Keratinocyte (primary cell): ENCODE measurements around the gene SRRT. TPM values are rescaled to one million over a fixed set of nuclear protein-coding genes. Genes with fewer than 3 reads are reported as not detected.
"Not testable (repeated sequence)": the region's sequence is repeated elsewhere in the genome, so short reads cannot be mapped to it uniquely, and the experiment has no call there.

Source experiments
- DNase-seq: peaks from one replicate; pipeline ENCODE4 v3.0.0-alpha.2; 2011; ENCODE audit warnings: low read depth, missing footprints, low spot score
- FAIRE-seq: peaks from 2 replicates; lab custom pipeline; 2011; peaks lifted over from hg19 to GRCh38; lab: Jason Lieb, UNC
- H2AFZ ChIP-seq: 2 replicates; pipeline ENCODE4 v1.6.0; 2012; ENCODE audit warnings: low read length, control low read depth, inconsistent platforms; ENCODE audit not compliant: control insufficient read depth
- H3K27ac ChIP-seq: 2 replicates; pipeline ENCODE4 v1.5.1; 2011; ENCODE audit warnings: low read length; ENCODE audit not compliant: control insufficient read depth, insufficient read depth
- H3K27me3 ChIP-seq: 3 replicates; pipeline ENCODE4 v1.6.0; 2011; ENCODE audit warnings: low read length; ENCODE audit not compliant: control insufficient read depth, insufficient read depth; ENCODE audit errors: extremely low read depth
- H3K36me3 ChIP-seq, 2 experiments: 2 replicates in 1 of 2; 3 replicates in 1 of 2; pipeline ENCODE4 v1.5.1; 2011; ENCODE audit warnings: low read length in 2 of 2, mild to moderate bottlenecking in 1 of 2; ENCODE audit not compliant: control insufficient read depth in 2 of 2, insufficient read depth in 2 of 2; ENCODE audit errors: extremely low read depth in 1 of 2
- H3K4me1 ChIP-seq: 3 replicates; pipeline ENCODE4 v1.5.1; 2011; ENCODE audit warnings: low read length; ENCODE audit not compliant: control insufficient read depth, insufficient read depth; ENCODE audit errors: extremely low read depth
- H3K4me2 ChIP-seq: 3 replicates; pipeline ENCODE4 v1.6.0; 2011; ENCODE audit warnings: low read depth, low read length; ENCODE audit not compliant: control insufficient read depth, insufficient read depth; ENCODE audit errors: extremely low read depth
- H3K4me3 ChIP-seq, 3 experiments: fragments of 200-600 bp in 1 of 3; sonication (generic) in 1 of 3; 2 replicates in 2 of 3; 3 replicates in 1 of 3; pipeline ENCODE4 v1.5.1; 2011 to 2016; ENCODE audit warnings: low read length in 3 of 3, mild to moderate bottlenecking in 3 of 3, control low read depth in 2 of 3, inconsistent platforms in 1 of 3, low read depth in 1 of 3, mixed read lengths in 1 of 3, mixed run types in 1 of 3, moderate library complexity in 1 of 3; ENCODE audit not compliant: control insufficient read depth in 2 of 3, insufficient read depth in 2 of 3; ENCODE audit errors: extremely low read depth in 1 of 3
- H3K79me2 ChIP-seq: 2 replicates; pipeline ENCODE4 v1.6.0; 2012; ENCODE audit warnings: low read length; ENCODE audit not compliant: control insufficient read depth, insufficient read depth
- H3K9ac ChIP-seq: 3 replicates; pipeline ENCODE4 v1.6.0; 2011; ENCODE audit warnings: low read length; ENCODE audit not compliant: control insufficient read depth, insufficient read depth; ENCODE audit errors: extremely low read depth
- H3K9me1 ChIP-seq: 3 replicates; pipeline ENCODE4 v1.6.0; 2011; ENCODE audit warnings: low read length; ENCODE audit not compliant: control insufficient read depth, insufficient read depth; ENCODE audit errors: extremely low read depth
- H3K9me3 ChIP-seq: 2 replicates; pipeline ENCODE4 v1.5.1; 2012; ENCODE audit warnings: low read depth, low read length; ENCODE audit not compliant: control insufficient read depth
- H4K20me1 ChIP-seq: 3 replicates; pipeline ENCODE4 v1.6.0; 2011; ENCODE audit warnings: low read length; ENCODE audit not compliant: control insufficient read depth, insufficient read depth; ENCODE audit errors: extremely low read depth
- EZH2 ChIP-seq: IDR thresholded peaks from one replicate; pipeline ENCODE4 v1.6.1; 2012; ENCODE audit warnings: inconsistent platforms, mild to moderate bottlenecking, low read length, moderate library complexity
- dilution Hi-C: fragments of 300-500 bp; cut with MboI; formaldehyde crosslinking; loops from one replicate; pipeline ENCODE4 v1.7.0; 2020; ENCODE audit warnings: low sequenced_read_pairs; ENCODE audit not compliant: extremely low pct_ligation_motif_present
- polyA plus RNA-seq, 5 experiments: library from polyadenylated mRNA; depleted of rRNA in 3 of 5; stranded (reverse) in 3 of 5; stranded (forward) in 1 of 5; unstranded in 1 of 5; fragments of >200 nt; gene quantifications; 1 replicate in 1 of 5; 2 replicates in 3 of 5; 3 replicates in 1 of 5; pipeline versions ENCODE4 v1.2.1 to v1.2.3, GENCODE V29; 2011 to 2012; ENCODE audit warnings: missing spikeins in 2 of 5, low read depth in 1 of 5, low replicate concordance in 1 of 5
- TF ChIP-seq, protein P1 (sequence below), 3 experiments: IDR thresholded peaks in 1 of 3; conservative IDR thresholded peaks in 1 of 3; optimal IDR thresholded peaks in 1 of 3; 2 replicates in 2 of 3; 3 replicates in 1 of 3; pipeline versions ENCODE3 to v1.5.1; 2011; ENCODE audit warnings: low read length in 3 of 3, mild to moderate bottlenecking in 3 of 3, moderate library complexity in 2 of 3, control low read depth in 1 of 3, inconsistent platforms in 1 of 3; ENCODE audit not compliant: insufficient read depth in 2 of 3; ENCODE audit errors: extremely low read depth in 1 of 3

Gene SRRT
- polyA plus RNA-seq, 1 donor (not counting 4 experiments of a cell fraction or from before 2014, with no cell fraction given) = 42.2 TPM

DNA sequence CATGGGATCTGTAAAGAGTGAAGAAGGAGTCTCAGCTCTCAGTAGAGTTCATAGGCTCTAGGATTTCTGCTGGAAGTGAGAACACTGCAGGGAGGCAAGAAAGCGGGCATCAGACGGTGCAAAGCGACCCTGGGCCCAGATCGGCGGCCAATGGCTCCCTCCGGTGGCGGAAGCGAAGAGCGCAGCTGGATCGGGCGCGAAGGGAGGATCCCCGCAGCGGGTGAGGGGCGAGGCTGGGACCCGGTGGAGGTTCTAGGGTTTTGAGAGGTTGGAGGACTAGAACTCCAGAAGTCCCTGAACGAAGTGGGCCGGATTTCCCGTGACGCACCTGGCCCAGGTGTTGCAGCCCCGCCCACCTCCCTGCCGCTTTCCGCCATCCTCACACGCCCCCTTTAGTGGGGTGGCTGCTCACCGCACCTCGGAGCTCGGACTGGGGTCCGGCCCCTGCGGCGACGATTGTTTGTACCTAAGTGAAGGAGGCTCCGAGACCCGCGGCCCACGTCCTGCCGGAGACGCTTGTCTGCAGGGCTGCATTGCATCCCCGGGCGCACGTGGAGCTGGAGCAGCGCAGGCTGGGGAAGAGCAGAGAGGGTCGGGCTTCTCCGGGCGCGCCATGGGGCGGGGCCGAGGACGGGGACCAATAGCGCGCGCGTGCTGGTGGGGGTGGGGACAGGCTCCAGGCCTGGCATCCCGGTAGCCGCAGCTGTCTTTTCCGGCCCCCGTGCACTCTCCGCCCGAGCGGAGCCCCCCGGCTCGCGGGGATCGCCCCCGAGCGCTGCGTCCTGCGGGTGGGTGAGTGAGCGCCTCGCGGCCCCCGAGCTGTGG lies 22.6 kb upstream of the SRRT start, which contains the start of gene SLC12A9:
Gene SLC12A9, plus strand, starts transcription at position 666 of the 825 bp plus-strand sequence. CDS start 1,485 bp downstream, outside the sequence.
- Histone ChIP-seq H3K4me1 (peaks cover 13% of the 10 kb centered on the region), H3K27me3 (no peaks in the 10 kb centered on the region), H3K9me1 (no peaks in the 10 kb centered on the region), H3K36me3 (peaks cover 3 to 4% of the 10 kb centered on the region in 2 experiments), H3K79me2 (peaks cover 25% of the 10 kb centered on the region), H3K9ac (peak within 1 kb of the TSS; percentile 78), H4K20me1 (no peaks in the 10 kb centered on the region), H2AFZ (peak within 1 kb of the TSS; percentile 93), H3K27ac (peak within 1 kb of the TSS; percentile 40), H3K4me2 (peak within 1 kb of the TSS; percentile 75), H3K4me3 (peak within 1 kb of the TSS; percentile 57 to 81 (median 67)), H3K9me3 (no peaks in the 10 kb centered on the region)
- DNase-seq (no peak), FAIRE-seq (peak; percentile 74)
- TF ChIP-seq EZH2 = no peak
- TF ChIP-seq, protein P1, sequence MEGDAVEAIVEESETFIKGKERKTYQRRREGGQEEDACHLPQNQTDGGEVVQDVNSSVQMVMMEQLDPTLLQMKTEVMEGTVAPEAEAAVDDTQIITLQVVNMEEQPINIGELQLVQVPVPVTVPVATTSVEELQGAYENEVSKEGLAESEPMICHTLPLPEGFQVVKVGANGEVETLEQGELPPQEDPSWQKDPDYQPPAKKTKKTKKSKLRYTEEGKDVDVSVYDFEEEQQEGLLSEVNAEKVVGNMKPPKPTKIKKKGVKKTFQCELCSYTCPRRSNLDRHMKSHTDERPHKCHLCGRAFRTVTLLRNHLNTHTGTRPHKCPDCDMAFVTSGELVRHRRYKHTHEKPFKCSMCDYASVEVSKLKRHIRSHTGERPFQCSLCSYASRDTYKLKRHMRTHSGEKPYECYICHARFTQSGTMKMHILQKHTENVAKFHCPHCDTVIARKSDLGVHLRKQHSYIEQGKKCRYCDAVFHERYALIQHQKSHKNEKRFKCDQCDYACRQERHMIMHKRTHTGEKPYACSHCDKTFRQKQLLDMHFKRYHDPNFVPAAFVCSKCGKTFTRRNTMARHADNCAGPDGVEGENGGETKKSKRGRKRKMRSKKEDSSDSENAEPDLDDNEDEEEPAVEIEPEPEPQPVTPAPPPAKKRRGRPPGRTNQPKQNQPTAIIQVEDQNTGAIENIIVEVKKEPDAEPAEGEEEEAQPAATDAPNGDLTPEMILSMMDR (optimal IDR thresholded peaks at IDR 0.05 in 1 of 3, IDR thresholded peaks at IDR 0.05 in 1 of 3, conservative IDR thresholded peaks at IDR 0.05 in 1 of 3; ENCODE audit: extremely low read depth in 1 of 3, insufficient read depth in 2 of 3, low read length in 3 of 3) = peak; percentile 91 to 96 (median 94)
- dilution Hi-C loops = no loop called here

- no peak overlapping the region for H3K4me3 ChIP-seq
- dilution Hi-C loops = no loop called here
- no peak overlapping the region for H3K27ac ChIP-seq
- H3K27me3 ChIP-seq = no peaks in the 10 kb centered on the region
- peaks cover 27% of the 10 kb centered on the region for H3K79me2 ChIP-seq
- no peak overlapping the region for H3K4me2 ChIP-seq
- no peaks in the 10 kb centered on the region for H3K9me1 ChIP-seq
- H3K9ac ChIP-seq = no peak overlapping the region
- H3K4me1 ChIP-seq = peaks cover 10% of the 10 kb centered on the region
- H3K9me3 ChIP-seq = no peaks in the 10 kb centered on the region
- no peaks in the 10 kb centered on the region for H4K20me1 ChIP-seq
- H3K36me3 ChIP-seq = peaks cover 3 to 6% of the 10 kb centered on the region in 2 experiments
- TF ChIP-seq, protein P1 (optimal IDR thresholded peaks at IDR 0.05 in 1 of 3, IDR thresholded peaks at IDR 0.05 in 1 of 3, conservative IDR thresholded peaks at IDR 0.05 in 1 of 3; ENCODE audit: extremely low read depth in 1 of 3, insufficient read depth in 2 of 3, low read length in 3 of 3) = no peak
- no peak for TF ChIP-seq EZH2
- no peak overlapping the region for H2AFZ ChIP-seq
- DNase-seq (no peak), FAIRE-seq (no peak)
These were observed 20.6 kb upstream of the SRRT start for GRCh38 chr7:100854146-100854895.

- H2AFZ ChIP-seq, H3K27me3 ChIP-seq, dilution Hi-C loops, H3K4me3 ChIP-seq, H3K9me3 ChIP-seq, H3K9me1 ChIP-seq, H3K9ac ChIP-seq, DNase-seq, H4K20me1 ChIP-seq, H3K36me3 ChIP-seq, H3K4me2 ChIP-seq, H3K27ac ChIP-seq, FAIRE-seq: not testable (repeated sequence)
- H3K79me2 ChIP-seq = peaks cover 27% of the 10 kb centered on the region
- peaks cover 10% of the 10 kb centered on the region for H3K4me1 ChIP-seq
These were observed 20.0 kb upstream of the SRRT start for GRCh38 chr7:100854899-100855298.
